Muscle layer of duodenum (tissue), 2 donors: ENCODE data around the gene UBE2A.

Source experiments
- H3K27ac ChIP-seq: one replicate; pipeline ENCODE4 v1.7.0; 2013; ENCODE audit warnings: mild to moderate bottlenecking, low read length
- H3K27me3 ChIP-seq: one replicate; pipeline ENCODE4 v1.7.0; 2013; ENCODE audit warnings: low read depth, mild to moderate bottlenecking, control low read depth, low read length
- H3K36me3 ChIP-seq, 2 donors: one replicate each; pipeline ENCODE4 v1.7.0; 2013; ENCODE audit warnings: low read length in 2 of 2, control low read depth in 1 of 2, mild to moderate bottlenecking in 1 of 2; ENCODE audit not compliant: insufficient read depth in 2 of 2, control insufficient read depth in 1 of 2
- H3K4me1 ChIP-seq, 2 donors: one replicate each; pipeline ENCODE4 v1.7.0; 2013; ENCODE audit warnings: low read length in 2 of 2, mild to moderate bottlenecking in 2 of 2, control low read depth in 1 of 2, moderate library complexity in 1 of 2; ENCODE audit not compliant: insufficient read depth in 2 of 2, control insufficient read depth in 1 of 2
- H3K4me3 ChIP-seq, 2 donors: one replicate each; pipeline ENCODE4 v1.7.0; 2013; ENCODE audit warnings: low read length in 2 of 2, low read depth in 1 of 2, mild to moderate bottlenecking in 1 of 2
- H3K9me3 ChIP-seq, 2 donors: one replicate each; pipeline ENCODE4 v1.7.0; 2013; ENCODE audit warnings: low read length in 2 of 2, control low read depth in 1 of 2, mild to moderate bottlenecking in 1 of 2; ENCODE audit not compliant: control insufficient read depth in 1 of 2
- donor health status: healthy.

The UBE2A gene

DNA sequence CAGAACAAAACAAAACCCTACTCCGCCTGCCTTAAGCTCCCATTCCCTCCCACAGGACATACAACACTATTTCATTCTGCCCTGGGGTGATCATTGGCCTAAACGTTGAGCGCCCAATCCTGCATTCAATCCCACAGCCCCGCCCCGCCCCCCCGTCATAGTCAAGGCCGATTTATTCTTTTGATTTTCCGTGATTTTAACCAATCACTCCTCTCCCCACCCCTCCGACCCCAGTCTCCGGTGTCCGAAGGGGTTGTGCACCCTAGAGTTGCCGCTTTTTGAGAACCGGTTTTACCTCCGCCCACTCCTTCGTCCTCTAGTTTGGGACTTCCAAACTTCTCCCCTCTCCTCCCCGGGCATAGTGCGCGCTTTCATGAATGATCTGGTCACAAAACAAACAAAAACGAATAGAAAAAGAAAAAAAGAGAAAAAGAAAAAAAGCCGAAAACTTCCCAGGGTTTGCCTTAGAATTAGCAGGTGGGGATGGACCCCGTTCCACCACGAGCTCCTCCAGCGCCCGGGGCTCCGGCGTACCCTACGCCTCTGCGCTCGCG is 446 bp upstream of the UBE2A start:
- H3K4me3 ChIP-seq = peak overlapping the region; percentile 67 to 76
- peaks cover 0 to 15% of the 10 kb centered on the region in 2 donors for H3K4me1 ChIP-seq
- H3K27me3 ChIP-seq = no peaks in the 10 kb centered on the region
- H3K36me3 ChIP-seq = no peaks in the 10 kb centered on the region
- H3K9me3 ChIP-seq = no peaks in the 10 kb centered on the region
- peak overlapping the region; percentile 86 for H3K27ac ChIP-seq

- Histone ChIP-seq H3K27ac (no peak overlapping the region), H3K4me3 (no peak overlapping the region), H3K27me3 (no peaks in the 10 kb centered on the region), H3K9me3 (no peaks in the 10 kb centered on the region), H3K36me3 (no peaks in the 10 kb centered on the region), H3K4me1 (peaks cover 0 to 8% of the 10 kb centered on the region in 2 donors)
Observed at GRCh38 chrX:119579414-119579813, 5.1 kb downstream of the UBE2A start.

- Histone ChIP-seq H3K36me3 (no peaks in the 10 kb centered on the region), H3K9me3 (no peaks in the 10 kb centered on the region), H3K4me1 (no peaks in the 10 kb centered on the region), H3K4me3 (no peak overlapping the region), H3K27ac (no peak overlapping the region), H3K27me3 (no peaks in the 10 kb centered on the region)
Observed at GRCh38 chrX:119583431-119584059, 9.2 kb downstream of the UBE2A start.

DNA sequence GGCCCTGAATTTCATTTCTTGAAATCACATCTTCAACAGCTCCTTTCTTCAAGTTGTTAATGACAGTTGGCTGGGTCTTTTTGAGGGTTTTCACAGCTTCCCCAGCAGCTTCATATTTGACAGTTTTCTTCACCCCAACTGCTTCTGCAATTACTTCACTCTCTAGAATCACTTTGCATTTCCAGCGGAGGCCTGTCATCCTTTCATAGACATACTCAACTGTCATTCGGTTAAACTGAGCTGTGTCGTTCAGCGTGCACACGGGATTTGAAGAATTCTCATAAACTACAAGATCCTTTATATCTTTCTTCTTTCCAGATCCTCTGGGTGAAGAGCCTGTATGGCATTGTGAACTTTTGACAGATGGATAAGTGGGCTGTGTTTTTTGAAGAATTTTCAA is 15.4 kb downstream of the UBE2A start:
- Histone ChIP-seq H3K27ac (no peak overlapping the region), H3K4me3 (no peak overlapping the region), H3K36me3 (peaks cover 11 to 19% of the 10 kb centered on the region in 2 donors), H3K4me1 (no peaks in the 10 kb centered on the region), H3K9me3 (no peaks in the 10 kb centered on the region), H3K27me3 (no peaks in the 10 kb centered on the region)

DNA sequence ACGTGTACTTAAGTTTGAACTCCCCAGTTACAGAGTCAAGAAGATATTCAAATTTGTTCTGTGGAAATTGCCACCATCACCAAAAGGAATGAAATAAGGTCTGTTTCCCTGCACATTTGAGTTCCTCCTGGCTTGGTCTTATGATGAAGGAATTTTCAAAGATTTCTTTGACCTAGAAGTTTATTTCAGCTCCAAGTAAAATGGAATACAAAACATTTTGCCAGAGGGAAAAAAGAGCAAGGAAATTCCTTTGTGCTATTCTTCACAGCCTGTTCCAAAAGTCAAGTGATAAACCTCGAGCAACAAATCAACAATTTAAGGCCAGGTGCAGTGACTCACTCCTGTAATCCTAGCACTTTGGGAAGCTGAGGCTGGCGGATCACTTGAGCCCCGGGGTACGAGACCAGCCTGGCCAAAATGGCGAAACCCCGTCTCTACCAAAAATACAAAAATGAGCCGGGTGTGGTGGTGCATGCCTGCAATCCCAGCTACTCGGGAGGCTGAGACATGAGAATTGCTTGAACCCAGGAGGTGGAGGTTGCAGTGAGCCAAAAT is 28.4 kb downstream of the UBE2A start:
- H3K27me3 ChIP-seq = no peaks in the 10 kb centered on the region
- H3K9me3 ChIP-seq = no peaks in the 10 kb centered on the region
- H3K36me3 ChIP-seq = no peaks in the 10 kb centered on the region
- H3K27ac ChIP-seq = no peak overlapping the region
- peaks cover 0 to 8% of the 10 kb centered on the region in 2 donors for H3K4me1 ChIP-seq
- H3K4me3 ChIP-seq = no peak overlapping the region

- Histone ChIP-seq H3K9me3 (no peaks in the 10 kb centered on the region), H3K4me3 (peak overlapping the region; percentile 60 to 75), H3K27me3 (no peaks in the 10 kb centered on the region), H3K27ac (no peak overlapping the region), H3K36me3 (no peaks in the 10 kb centered on the region), H3K4me1 (peaks cover 0 to 8% of the 10 kb centered on the region in 2 donors)
Observed at GRCh38 chrX:119604766-119605463, 30.6 kb downstream of the UBE2A start.

GRCh38 chrX:119605464-119606279 is 31.3 kb downstream of the UBE2A start:
- peak overlapping the region; percentile 95 for H3K27ac ChIP-seq
- H3K4me3 ChIP-seq = peak overlapping the region; percentile 74 to 75
- no peaks in the 10 kb centered on the region for H3K36me3 ChIP-seq
- H3K4me1 ChIP-seq = peaks cover 0 to 8% of the 10 kb centered on the region in 2 donors
- H3K9me3 ChIP-seq = no peaks in the 10 kb centered on the region
- H3K27me3 ChIP-seq = no peaks in the 10 kb centered on the region

DNA sequence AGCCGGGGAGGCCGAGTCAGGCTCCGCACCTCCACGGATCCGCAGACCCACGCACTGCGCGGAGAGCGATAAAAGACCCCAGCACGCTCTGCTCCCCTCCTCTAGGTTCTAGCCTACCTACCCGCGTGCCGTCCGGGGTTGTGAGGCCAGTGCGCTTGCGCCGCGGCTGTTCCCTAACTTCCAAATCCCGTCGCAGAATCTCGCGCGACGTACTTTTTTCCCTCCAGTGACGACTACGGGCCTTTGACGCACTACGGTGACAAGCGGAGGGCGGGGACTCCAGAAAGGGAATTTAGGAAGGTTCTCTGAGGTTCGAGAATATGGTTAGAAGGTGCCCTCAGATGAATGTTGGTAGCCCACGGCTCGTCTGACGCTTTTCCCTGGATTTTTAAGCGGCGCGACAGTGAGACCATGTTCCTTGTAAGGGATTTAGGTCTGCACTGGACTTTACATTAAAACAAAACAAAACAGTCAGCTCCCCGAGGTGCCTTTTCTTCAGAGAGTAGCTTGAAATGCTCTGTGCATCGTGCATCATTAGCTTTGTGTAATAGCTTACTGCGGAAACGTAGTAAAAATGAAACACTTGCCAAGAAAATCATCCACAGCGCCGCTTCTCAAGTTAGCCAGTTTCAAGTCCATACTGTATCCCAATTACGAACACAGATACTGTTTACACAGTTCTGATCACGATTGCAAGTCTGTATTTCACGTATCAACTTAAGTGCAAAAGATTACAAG is 32.1 kb downstream of the UBE2A start, which contains the start of gene NKRF:
Gene NKRF, minus strand, starts transcription at position 145 of the 738 bp plus-strand sequence.
- Histone ChIP-seq H3K4me3 (peak within 1 kb of the TSS; percentile 74 to 75), H3K4me1 (peaks cover 0 to 8% of the 10 kb centered on the region in 2 donors), H3K27ac (peak within 1 kb of the TSS; percentile 95), H3K9me3 (no peaks in the 10 kb centered on the region), H3K27me3 (no peaks in the 10 kb centered on the region), H3K36me3 (no peaks in the 10 kb centered on the region)

GRCh38 chrX:119607018-119607389 is 32.6 kb downstream of the UBE2A start:
- Histone ChIP-seq H3K36me3 (no peaks in the 10 kb centered on the region), H3K4me1 (peaks cover 0 to 8% of the 10 kb centered on the region in 2 donors), H3K27me3 (no peaks in the 10 kb centered on the region), H3K9me3 (no peaks in the 10 kb centered on the region), H3K4me3 (peak overlapping the region; percentile 74 to 75), H3K27ac (peak overlapping the region; percentile 95)

DNA sequence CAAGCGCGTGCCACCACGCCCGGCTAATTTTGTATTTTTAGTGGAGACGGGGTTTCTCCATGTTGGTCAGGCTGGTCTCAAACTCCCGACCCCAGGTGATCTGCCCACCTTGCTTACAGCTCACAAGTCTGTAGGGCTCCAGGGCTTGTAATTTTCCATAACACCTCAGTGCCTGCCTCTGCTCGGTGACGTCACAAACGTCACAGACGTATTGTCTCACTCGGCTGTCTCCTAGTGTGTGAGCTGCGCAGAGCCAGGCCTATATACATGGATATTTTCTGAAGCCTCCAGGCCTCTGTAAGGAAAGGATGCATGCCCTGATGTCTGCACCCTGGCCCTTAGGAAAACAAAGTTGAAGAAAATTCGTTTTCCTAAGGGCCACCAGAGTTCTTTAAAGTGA is 40.4 kb downstream of the UBE2A start:
- Histone ChIP-seq H3K36me3 (no peaks in the 10 kb centered on the region), H3K4me1 (no peaks in the 10 kb centered on the region), H3K27me3 (no peaks in the 10 kb centered on the region), H3K9me3 (no peaks in the 10 kb centered on the region), H3K4me3 (no peak overlapping the region), H3K27ac (no peak overlapping the region)
